ENCODE results near the gene FAM151A. TPM values are rescaled to one million over a fixed set of nuclear protein-coding genes. Genes with fewer than 3 reads are reported as not detected.

FAM151A gene
- total RNA-seq, 1 donor from 2014 or later: not detected

DNA sequence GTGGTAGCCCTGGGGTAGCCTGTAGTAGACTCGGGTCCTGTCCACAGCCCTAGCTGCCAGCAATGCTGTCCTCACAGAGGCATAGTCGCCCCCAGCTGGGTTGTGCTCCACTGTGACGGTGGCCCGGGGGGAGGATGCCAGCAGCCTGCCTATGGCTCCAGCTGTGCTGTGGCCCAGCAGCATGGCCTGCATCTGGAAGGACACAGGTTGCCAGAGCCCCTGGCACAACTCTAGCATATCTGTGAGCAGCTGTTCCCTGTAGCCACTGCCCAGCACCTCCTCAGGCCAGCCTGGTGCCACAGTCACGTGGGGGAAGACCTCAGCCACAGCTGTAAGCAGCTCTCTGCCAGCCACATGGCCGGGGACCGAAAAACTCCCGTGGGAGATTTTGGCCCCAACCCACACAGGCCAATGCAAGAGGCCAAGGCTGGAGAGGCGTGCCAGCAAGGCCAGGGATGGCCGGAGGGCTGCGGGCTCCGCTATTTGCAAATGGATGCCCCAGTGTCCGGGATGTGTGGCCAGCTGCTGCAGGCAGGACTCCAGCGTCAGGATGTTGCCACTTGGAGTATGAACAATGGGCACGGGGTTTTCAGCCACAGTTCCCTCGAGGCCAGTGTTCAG, 13.9 kb downstream of the FAM151A start:
- H3K4me3 Mint-ChIP-seq (ENCODE audit: unreplicated experiment): peak overlapping the region; percentile 34
- peaks cover 12% of the 10 kb centered on the region for H3K9me3 Mint-ChIP-seq (ENCODE audit: unreplicated experiment)
- peaks cover 17% of the 10 kb centered on the region for H3K27me3 Mint-ChIP-seq (ENCODE audit: unreplicated experiment)
- H3K36me3 Mint-ChIP-seq (ENCODE audit: unreplicated experiment): no peaks in the 10 kb centered on the region
- H3K4me1 Mint-ChIP-seq (ENCODE audit: low read depth, unreplicated experiment): peaks cover 15% of the 10 kb centered on the region
- H3K27ac Mint-ChIP-seq (ENCODE audit: unreplicated experiment): peak overlapping the region; percentile 33
- DNase-seq: peak; percentile 57
- TF ChIP-seq, protein P1, sequence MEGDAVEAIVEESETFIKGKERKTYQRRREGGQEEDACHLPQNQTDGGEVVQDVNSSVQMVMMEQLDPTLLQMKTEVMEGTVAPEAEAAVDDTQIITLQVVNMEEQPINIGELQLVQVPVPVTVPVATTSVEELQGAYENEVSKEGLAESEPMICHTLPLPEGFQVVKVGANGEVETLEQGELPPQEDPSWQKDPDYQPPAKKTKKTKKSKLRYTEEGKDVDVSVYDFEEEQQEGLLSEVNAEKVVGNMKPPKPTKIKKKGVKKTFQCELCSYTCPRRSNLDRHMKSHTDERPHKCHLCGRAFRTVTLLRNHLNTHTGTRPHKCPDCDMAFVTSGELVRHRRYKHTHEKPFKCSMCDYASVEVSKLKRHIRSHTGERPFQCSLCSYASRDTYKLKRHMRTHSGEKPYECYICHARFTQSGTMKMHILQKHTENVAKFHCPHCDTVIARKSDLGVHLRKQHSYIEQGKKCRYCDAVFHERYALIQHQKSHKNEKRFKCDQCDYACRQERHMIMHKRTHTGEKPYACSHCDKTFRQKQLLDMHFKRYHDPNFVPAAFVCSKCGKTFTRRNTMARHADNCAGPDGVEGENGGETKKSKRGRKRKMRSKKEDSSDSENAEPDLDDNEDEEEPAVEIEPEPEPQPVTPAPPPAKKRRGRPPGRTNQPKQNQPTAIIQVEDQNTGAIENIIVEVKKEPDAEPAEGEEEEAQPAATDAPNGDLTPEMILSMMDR (IDR thresholded peaks at IDR 0.05; ENCODE audit: partially characterized antibody, unreplicated experiment): no peak

DNA sequence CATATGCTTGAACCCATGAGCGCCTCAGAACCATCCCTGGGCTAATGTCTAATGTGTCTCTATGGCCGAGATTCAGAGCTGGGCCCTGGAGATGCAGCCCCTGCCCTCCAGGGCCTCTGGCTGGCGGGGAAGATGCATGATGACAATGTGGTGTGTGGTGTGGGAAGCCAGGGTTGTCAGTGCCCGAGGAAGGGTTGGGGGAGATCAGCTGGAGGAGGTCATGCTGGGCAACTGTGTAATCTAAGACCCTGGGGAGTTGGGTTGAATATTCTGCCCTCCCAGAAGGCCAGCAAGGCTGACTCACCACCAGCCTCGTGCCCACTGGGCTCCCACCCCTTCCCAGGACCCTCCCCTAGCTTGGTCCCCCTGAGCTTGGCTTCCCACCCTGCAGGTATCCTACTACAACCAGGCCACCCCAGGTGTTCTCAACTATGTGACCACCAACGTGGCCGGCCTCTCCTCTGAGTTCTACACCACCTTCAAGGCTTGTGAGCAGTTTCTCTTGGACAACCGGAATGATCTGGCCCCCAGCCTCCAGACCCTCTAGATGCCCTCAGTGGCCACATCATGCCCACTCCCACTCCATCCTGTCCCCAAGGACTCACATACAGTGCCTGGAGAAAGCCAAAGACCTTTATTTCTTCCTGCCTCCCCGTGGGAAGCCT, 14.6 kb downstream of the FAM151A start:
- Mint-ChIP-seq H3K27me3 (ENCODE audit: unreplicated experiment) (peaks cover 17% of the 10 kb centered on the region), H3K27ac (ENCODE audit: unreplicated experiment) (peak overlapping the region; percentile 33), H3K4me1 (ENCODE audit: low read depth, unreplicated experiment) (peaks cover 15% of the 10 kb centered on the region), H3K4me3 (ENCODE audit: unreplicated experiment) (no peak overlapping the region), H3K36me3 (ENCODE audit: unreplicated experiment) (no peaks in the 10 kb centered on the region), H3K9me3 (ENCODE audit: unreplicated experiment) (peaks cover 12% of the 10 kb centered on the region)
- TF ChIP-seq, protein P1 (IDR thresholded peaks at IDR 0.05; ENCODE audit: partially characterized antibody, unreplicated experiment): no peak
- no peak for DNase-seq

DNA sequence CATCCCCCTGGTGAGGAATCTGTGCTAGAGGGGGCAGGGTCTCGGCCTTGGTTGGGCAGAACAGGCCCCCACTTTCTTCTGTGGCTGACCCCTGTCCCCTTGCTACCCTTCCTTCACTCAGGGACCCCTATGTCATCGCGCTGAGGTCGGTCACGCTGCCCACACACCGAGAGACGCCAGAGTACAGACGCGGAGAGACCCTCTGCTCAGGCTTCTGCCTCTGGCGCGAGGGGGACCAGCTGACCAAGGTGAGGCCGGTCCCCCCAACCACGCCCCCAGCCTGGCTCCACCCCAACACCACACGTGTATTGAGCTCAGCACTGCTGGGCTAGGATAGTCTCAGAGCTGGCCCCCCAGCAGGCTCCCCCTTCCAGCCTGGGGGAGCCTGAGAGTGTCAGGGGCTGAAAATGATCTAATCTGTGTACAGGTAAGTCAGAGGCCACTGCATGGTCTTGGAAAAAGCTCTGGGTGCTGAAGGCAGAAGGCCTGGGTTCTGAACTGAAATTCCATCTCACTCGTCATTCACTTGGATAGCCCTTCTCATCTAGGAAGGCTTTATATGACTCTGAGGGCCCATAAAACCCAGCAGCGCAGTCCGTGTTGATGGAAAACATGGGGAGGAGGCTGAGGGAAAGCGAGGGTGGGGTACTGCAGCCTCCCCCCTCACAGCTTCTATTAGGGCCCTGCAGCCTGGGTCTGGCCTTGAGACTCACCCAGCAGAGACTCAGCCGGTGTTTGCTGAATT, 15.3 kb downstream of the FAM151A start:
- H3K4me1 Mint-ChIP-seq (ENCODE audit: low read depth, unreplicated experiment): peaks cover 15% of the 10 kb centered on the region
- peaks cover 12% of the 10 kb centered on the region for H3K9me3 Mint-ChIP-seq (ENCODE audit: unreplicated experiment)
- no peak overlapping the region for H3K4me3 Mint-ChIP-seq (ENCODE audit: unreplicated experiment)
- no peak for DNase-seq
- H3K36me3 Mint-ChIP-seq (ENCODE audit: unreplicated experiment): no peaks in the 10 kb centered on the region
- TF ChIP-seq, protein P1 (IDR thresholded peaks at IDR 0.05; ENCODE audit: partially characterized antibody, unreplicated experiment): no peak
- H3K27ac Mint-ChIP-seq (ENCODE audit: unreplicated experiment): no peak overlapping the region
- peaks cover 15% of the 10 kb centered on the region for H3K27me3 Mint-ChIP-seq (ENCODE audit: unreplicated experiment)

- Mint-ChIP-seq H3K27ac (ENCODE audit: unreplicated experiment) (no peak overlapping the region), H3K9me3 (ENCODE audit: unreplicated experiment) (peaks cover 14% of the 10 kb centered on the region), H3K4me1 (ENCODE audit: low read depth, unreplicated experiment) (peaks cover 17% of the 10 kb centered on the region), H3K36me3 (ENCODE audit: unreplicated experiment) (no peaks in the 10 kb centered on the region), H3K27me3 (ENCODE audit: unreplicated experiment) (peaks cover 17% of the 10 kb centered on the region), H3K4me3 (ENCODE audit: unreplicated experiment) (no peak overlapping the region)
- TF ChIP-seq, protein P1 (IDR thresholded peaks at IDR 0.05; ENCODE audit: partially characterized antibody, unreplicated experiment): no peak
- DNase-seq: no peak
Observed at GRCh38 chr1:54606990-54607325, 16.4 kb downstream of the FAM151A start.
